Bronchial epithelial cell (primary cell): Measurements from ENCODE around the gene NLRC4. TPM values are rescaled to one million over a fixed set of nuclear protein-coding genes. Genes with fewer than 3 reads are reported as not detected.

Source experiments
- DNase-seq: peaks from one replicate; pipeline ENCODE4 v3.0.0-alpha.2; 2010; ENCODE audit warnings: low read depth
- FAIRE-seq: peaks from 2 replicates; lab custom pipeline; 2011; peaks lifted over from hg19 to GRCh38; lab: Jason Lieb, UNC
- H3K27me3 ChIP-seq: 2 replicates; pipeline ENCODE4 v1.5.1; 2011; ENCODE audit warnings: low read length; ENCODE audit not compliant: control insufficient read depth, insufficient read depth
- H3K36me3 ChIP-seq: 2 replicates; pipeline ENCODE4 v1.5.1; 2011; ENCODE audit warnings: low read length; ENCODE audit not compliant: control insufficient read depth, insufficient read depth
- H3K4me3 ChIP-seq: 2 replicates; pipeline ENCODE4 v1.5.1; 2011; ENCODE audit warnings: mild to moderate bottlenecking, low read depth, low read length, control low read depth
- CTCF ChIP-seq: IDR thresholded peaks from 2 replicates; pipeline ENCODE4 v1.5.1; 2011; ENCODE audit warnings: mild to moderate bottlenecking, moderate library complexity, low read length, control low read depth, inconsistent platforms; ENCODE audit not compliant: insufficient read depth, severe bottlenecking
- total RNA-seq: library from RNA; depleted of rRNA; stranded (reverse); fragments of >200 nt; gene quantifications from 2 replicates; pipeline ENCODE4 v1.2.1, GENCODE V29; 2014

The NLRC4 gene
- total RNA-seq, 1 donor from 2014 or later = 0.53 TPM

- Histone ChIP-seq H3K36me3 (no peaks in the 10 kb centered on the region), H3K27me3 (no peaks in the 10 kb centered on the region), H3K4me3 (no peak overlapping the region)
- TF ChIP-seq CTCF = no peak
- FAIRE-seq (no peak), DNase-seq (no peak)
Observed at GRCh38 chr2:32237488-32237887, 27.2 kb downstream of the NLRC4 start.

GRCh38 chr2:32235315-32235714 is 29.4 kb downstream of the NLRC4 start:
- no peaks in the 10 kb centered on the region for H3K36me3 ChIP-seq
- no peak for FAIRE-seq
- no peak overlapping the region for H3K4me3 ChIP-seq
- DNase-seq = peak; percentile 91
- H3K27me3 ChIP-seq = no peaks in the 10 kb centered on the region
- TF ChIP-seq CTCF = no peak

- Histone ChIP-seq H3K36me3 (no peaks in the 10 kb centered on the region), H3K27me3 (no peaks in the 10 kb centered on the region), H3K4me3 (no peak overlapping the region)
- TF ChIP-seq CTCF = no peak
- FAIRE-seq = no peak
- DNase-seq = peak; percentile 54
Observed at GRCh38 chr2:32231959-32232358, 32.7 kb downstream of the NLRC4 start.

- peaks cover 2% of the 10 kb centered on the region for H3K36me3 ChIP-seq
- H3K4me3 ChIP-seq = no peak overlapping the region
- no peak for FAIRE-seq
- no peak for TF ChIP-seq CTCF
- no peak for DNase-seq
- H3K27me3 ChIP-seq = no peaks in the 10 kb centered on the region
Observed at GRCh38 chr2:32229635-32230034, 35.1 kb downstream of the NLRC4 start.

GRCh38 chr2:32228181-32228580 is 36.5 kb downstream of the NLRC4 start:
- Histone ChIP-seq H3K27me3 (no peaks in the 10 kb centered on the region), H3K36me3 (peaks cover 2% of the 10 kb centered on the region), H3K4me3 (no peak overlapping the region)
- no peak for TF ChIP-seq CTCF
- DNase-seq = no peak
- no peak for FAIRE-seq

- peaks cover 2% of the 10 kb centered on the region for H3K36me3 ChIP-seq
- no peak for TF ChIP-seq CTCF
- H3K4me3 ChIP-seq = no peak overlapping the region
- DNase-seq (no peak), FAIRE-seq (no peak)
- no peaks in the 10 kb centered on the region for H3K27me3 ChIP-seq
Observed at GRCh38 chr2:32227492-32227891, 37.2 kb downstream of the NLRC4 start.
